HG02678 (cell line): Measurements from ENCODE around the gene ARRDC3.
A peak's percentile ranks its signal among the peaks of the same experiment; 100 is the strongest.

Experiments used
- ATAC-seq: cut with Tn5 transposase; IDR thresholded peaks from one replicate; pipeline ENCODE4 v1.9.1; 2021; ENCODE audit warnings: mild to moderate bottlenecking, moderate library complexity; ENCODE audit not compliant: unreplicated experiment

Gene ARRDC3

GRCh38 chr5:91384671-91385430 is 1.7 kb upstream of the ARRDC3 start:
- ATAC-seq = peak; percentile 14

DNA sequence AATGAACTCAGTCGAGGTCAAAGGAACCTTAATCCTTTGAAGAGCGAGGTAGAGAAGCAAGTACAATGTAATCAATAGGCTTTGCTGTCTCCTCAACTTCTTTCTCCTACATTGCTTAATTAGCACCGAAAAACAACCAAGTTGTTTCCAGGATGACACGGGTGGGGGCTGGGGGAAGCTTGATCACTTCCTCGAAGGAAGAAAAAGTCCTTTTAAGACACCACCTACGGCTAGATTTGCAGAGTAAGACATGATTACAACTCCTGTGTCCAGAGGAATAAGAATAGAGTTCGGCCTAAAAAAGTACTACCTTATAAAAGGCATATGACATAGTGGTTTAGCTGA is 811 bp upstream of the ARRDC3 start:
- no peak for ATAC-seq

DNA sequence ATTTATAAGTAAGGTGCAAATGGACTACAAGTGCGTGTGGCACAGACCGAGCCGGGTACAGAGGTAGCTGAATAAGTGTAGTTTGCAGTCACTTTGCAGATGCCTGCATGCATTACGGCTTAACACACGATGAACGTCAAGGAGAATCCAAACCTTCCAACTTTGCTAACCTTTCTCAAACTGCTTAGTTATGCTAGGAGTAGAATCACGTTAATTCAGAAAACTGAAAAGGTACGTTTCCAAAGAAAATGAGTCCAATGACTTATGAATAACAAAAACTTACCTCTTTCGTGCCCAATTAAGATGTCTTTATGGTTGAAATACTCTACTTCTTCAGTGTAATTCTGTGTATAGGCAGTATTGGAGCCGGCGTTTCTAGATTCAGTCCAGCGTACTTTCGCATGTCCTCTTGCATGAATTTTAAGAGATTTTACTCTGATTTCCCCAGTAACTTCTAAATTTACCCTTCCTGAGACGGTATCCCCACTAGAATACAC is 539 bp downstream of the ARRDC3 start:
- ATAC-seq = no peak

DNA sequence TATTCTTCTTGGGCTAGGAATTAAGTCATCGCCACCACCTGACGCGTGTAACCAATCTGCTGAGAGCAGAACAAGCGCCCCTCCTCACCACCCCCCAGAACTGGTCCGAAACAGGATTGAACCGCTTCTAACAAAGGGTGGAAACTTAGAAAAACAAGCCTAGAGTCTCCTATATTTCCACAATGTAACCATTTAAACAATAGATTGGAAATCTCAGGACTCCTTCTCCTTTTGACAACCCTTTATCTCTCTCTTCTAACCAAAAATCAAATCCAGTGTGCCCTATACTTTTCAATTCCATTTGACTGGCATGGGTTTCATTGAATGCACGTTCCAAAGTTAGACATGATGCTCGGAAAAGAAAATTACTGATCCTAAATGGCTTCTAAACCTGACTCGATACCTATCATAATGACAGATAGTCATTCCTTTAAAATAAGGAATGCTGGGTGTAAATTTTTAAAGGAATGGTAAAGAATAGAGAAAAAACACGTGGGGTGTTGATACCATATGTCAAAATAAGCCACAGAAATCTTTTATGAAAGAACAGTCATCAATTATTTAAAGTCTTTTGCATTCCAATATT is 1.2 kb downstream of the ARRDC3 start:
- ATAC-seq = peak; percentile 8

GRCh38 chr5:91381239-91381773 is 1.8 kb downstream of the ARRDC3 start:
- ATAC-seq = no peak

DNA sequence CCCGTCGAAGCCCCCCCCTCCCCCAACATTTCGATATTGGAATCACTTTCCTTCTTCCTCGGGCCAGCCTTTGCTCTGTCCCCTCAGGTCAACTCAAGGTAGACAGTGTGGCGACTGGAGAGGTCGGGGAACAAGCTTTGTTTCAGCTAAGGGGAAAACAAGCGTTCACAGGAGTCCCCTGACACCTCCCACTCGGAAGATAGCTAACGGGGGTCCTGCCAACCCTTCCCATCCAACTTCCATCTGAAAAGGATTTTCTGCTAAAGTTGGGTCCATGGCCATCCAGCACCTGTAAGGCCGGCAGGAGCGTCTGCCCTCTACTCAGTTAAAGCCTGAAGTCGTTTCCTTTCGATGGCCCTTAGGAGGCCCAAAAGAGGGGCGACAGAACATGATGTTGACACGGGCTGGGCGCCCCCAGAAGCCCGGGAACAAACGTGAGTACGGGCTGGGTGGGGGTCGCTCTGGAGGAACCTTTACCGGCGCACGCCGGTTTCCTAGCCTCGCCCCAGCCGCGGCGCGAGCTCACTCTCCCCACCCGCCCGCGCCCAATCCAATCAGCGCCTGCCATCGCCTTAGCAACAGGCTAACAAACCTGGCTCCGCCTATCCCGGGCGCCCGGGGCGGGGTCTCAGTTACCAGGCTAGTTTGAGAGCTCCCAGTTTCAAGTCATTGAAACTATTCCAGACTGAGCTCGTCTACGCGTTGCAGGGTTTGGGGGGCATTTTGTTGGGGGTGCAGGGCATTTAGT is 2.5 kb downstream of the ARRDC3 start:
- peak; percentile 48 for ATAC-seq

DNA sequence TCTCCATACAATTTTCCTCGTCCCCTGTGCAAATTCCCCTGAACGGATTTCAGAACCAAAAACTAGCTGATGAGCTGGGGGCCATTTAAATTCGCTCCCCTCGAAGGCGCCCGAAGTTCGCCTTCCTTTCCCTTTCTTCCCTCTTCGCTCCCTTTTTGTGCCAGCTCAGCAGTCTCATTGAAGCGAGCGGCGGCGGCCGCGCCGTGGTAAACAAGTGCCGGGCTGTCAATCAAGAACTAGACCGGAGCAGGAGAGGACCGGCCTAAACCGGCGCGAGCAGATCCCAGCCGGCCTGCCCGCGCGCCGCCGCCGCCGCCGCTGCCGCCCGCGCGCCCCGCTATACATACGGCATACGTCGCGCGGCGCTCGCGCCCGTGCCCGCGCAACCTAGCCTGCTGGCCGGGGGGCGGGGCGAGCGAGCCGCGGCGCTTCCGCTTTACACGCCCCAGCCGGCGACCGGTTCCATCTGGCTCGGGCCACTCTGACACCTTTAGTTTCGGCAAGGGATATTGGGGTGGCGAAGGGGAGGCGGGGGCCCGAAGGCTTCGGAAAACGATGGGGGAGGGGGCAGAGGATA is 3.1 kb downstream of the ARRDC3 start:
- ATAC-seq = peak; percentile 58

- ATAC-seq = no peak
These were observed 3.7 kb downstream of the ARRDC3 start for GRCh38 chr5:91379246-91379913.

DNA sequence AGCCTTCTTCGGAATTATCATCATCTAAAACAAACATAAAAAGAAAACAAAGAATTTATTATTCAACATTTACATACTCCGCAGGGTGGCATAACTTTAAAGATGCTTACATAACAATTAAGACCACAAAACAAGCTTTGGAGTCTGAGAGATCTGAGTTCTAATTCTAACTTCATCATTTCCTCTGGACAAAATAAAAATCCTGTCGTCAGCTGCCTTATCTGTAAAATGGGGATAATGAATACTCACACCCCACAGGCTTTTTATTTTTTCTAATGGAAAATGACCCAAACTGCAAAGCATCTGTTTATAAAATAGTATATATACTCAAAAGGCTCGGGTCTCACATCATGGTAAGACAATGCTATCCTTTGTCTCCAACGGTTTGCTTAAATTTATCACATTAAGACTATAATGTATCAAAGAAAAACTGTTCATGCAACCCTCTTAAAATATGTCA is 4.3 kb downstream of the ARRDC3 start:
- ATAC-seq = no peak

GRCh38 chr5:91374893-91375520 is 8.1 kb downstream of the ARRDC3 start:
- no peak for ATAC-seq

DNA sequence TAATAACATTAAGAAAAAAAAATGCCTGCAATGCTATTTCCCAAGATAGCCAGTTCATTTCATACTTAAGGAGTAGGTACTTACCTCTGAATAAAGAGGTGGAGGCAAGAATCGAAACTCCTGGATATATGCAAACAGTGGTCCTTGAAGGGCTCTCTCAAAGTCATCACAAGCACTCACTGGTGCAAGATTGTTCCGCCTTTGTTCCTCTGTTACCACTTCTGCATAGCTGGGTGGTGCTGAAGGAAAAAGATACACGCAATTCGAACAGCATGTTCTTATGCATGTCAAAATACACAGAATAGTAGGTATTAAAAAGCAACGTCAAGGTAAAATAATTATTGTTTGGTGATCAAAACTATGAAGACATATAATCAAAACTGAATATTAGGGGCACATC is 9.5 kb downstream of the ARRDC3 start:
- no peak for ATAC-seq

DNA sequence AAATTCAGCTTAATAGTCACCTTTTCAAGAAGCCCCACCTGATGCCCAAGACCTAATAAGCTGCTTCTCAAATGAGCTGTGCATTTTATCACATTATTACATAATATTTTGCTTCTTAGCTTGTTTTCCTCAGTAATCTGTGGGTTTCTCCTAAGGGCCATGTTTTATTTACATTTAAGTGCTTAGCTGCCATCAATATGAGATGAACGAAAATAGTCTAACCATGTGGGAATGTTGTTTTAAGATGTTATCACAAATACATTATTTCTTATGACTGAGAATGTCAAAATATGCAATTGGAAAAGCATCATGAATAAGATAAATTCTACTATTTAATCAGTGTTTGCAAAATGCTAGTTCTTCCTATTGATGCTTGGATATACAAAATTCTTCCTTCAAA is 10.1 kb downstream of the ARRDC3 start:
- ATAC-seq = no peak

GRCh38 chr5:91369480-91369879 is 13.6 kb downstream of the ARRDC3 start:
- ATAC-seq = no peak

GRCh38 chr5:91367908-91368648 is 15.0 kb downstream of the ARRDC3 start:
- ATAC-seq = no peak

DNA sequence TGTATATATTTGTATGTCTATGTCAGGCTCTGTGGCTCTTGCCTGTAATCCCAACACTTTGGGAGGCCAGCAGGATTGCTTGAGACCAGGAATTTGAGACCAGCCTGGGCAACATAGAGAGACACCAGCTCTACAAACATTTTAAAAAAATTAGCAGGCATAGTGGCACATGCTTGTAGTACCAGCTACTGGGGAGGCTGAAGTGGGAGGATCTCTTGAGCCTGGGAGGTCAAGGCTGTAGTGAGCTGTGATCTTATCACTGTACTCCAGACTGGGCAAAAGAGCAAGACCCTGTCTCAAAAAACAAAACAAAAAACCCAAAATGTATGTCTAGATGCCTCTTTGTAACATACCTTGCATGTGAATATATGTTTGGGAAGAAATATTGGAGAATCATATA is 15.8 kb downstream of the ARRDC3 start:
- no peak for ATAC-seq

- no peak for ATAC-seq
These were observed 16.6 kb downstream of the ARRDC3 start for GRCh38 chr5:91366551-91366950.

GRCh38 chr5:91365498-91365897 is 17.6 kb downstream of the ARRDC3 start:
- ATAC-seq = no peak

- ATAC-seq = no peak
These were observed 20.2 kb downstream of the ARRDC3 start for GRCh38 chr5:91362935-91363334.

GRCh38 chr5:91361790-91362189 is 21.3 kb downstream of the ARRDC3 start:
- no peak for ATAC-seq
